ENCODE measurements around the gene TMEM176B. TPM values are rescaled to one million over a fixed set of nuclear protein-coding genes. Genes with fewer than 3 reads are reported as not detected.

TMEM176B gene
- polyA plus RNA-seq, 3 donors = 30.6 to 1,279 (median 415) TPM

DNA sequence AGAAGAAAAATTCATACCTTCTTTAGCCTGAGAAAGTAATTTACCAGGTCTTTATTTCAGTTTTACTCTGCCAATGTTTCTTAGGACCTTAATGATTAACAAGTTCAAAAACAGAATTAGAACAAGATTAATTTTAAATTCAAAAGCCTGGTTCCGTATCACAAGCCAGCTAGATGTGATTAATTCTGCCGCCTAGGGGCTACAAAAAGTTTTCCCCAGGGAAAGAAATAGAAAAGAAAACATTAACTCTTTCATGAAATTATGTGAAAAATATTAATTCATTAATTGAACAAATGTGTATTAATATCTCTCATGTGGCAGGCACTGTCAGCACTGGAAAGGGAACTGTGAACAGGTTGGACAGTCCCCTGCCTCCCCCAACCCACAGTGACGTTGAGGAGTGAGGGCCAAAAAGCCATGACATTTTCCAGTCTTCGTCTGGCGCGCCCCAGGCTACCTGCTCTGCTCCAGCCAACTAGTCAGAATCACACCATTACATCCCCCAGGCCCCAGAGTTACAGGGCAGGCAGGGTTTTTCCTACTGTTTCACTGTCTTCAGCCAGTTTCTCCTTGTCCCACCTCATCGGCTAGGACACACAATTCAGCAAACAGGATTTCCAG is 20.5 kb upstream of the TMEM176B start:
- Mint-ChIP-seq H3K36me3 (no peaks in the 10 kb centered on the region), H3K27ac (no peak overlapping the region), H3K4me3 (no peak overlapping the region), H3K27me3 (ENCODE audit: low read depth in 3 of 3) (peaks cover 7 to 14% (median 12%) of the 10 kb centered on the region in 3 donors), H3K4me1 (no peaks in the 10 kb centered on the region), H3K9me3 (peaks cover 6 to 22% (median 18%) of the 10 kb centered on the region in 7 donors)
- H3K27ac ChIP-seq (ENCODE audit: low read depth in 1 of 2, low read length in 2 of 2) = no peak overlapping the region
- no peak overlapping the region for H3K4me3 ChIP-seq (replicated peaks in 1 of 3; ENCODE audit: low read depth in 2 of 3, low read length in 3 of 3)
- H3K9me3 ChIP-seq (replicated peaks in 1 of 2; ENCODE audit: control insufficient read depth in 1 of 2, insufficient read depth in 1 of 2, low read length in 2 of 2) = peaks cover 3 to 5% of the 10 kb centered on the region in 2 donors
- no peaks in the 10 kb centered on the region for H4K20me1 ChIP-seq (ENCODE audit: insufficient read depth, low read length)
- intact Hi-C loops (cut with micrococcal nuclease) = no loop called here
- no peak for DNase-seq
- no peaks in the 10 kb centered on the region for H3K79me2 ChIP-seq (ENCODE audit: insufficient read depth, low read length)
- 100% methylated on average over 4 of the region's 7 CpGs for WGBS (ENCODE audit: insufficient coverage)
- TF ChIP-seq, protein P1, sequence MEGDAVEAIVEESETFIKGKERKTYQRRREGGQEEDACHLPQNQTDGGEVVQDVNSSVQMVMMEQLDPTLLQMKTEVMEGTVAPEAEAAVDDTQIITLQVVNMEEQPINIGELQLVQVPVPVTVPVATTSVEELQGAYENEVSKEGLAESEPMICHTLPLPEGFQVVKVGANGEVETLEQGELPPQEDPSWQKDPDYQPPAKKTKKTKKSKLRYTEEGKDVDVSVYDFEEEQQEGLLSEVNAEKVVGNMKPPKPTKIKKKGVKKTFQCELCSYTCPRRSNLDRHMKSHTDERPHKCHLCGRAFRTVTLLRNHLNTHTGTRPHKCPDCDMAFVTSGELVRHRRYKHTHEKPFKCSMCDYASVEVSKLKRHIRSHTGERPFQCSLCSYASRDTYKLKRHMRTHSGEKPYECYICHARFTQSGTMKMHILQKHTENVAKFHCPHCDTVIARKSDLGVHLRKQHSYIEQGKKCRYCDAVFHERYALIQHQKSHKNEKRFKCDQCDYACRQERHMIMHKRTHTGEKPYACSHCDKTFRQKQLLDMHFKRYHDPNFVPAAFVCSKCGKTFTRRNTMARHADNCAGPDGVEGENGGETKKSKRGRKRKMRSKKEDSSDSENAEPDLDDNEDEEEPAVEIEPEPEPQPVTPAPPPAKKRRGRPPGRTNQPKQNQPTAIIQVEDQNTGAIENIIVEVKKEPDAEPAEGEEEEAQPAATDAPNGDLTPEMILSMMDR (IDR thresholded peaks at IDR 0.05) = no peak
- no peak overlapping the region for H3K9ac ChIP-seq (ENCODE audit: insufficient read depth, low read length, poor library complexity, severe bottlenecking)
- H2AFZ ChIP-seq (ENCODE audit: insufficient read depth, low read depth, low read length, poor library complexity, severe bottlenecking) = no peak overlapping the region
- H3K36me3 ChIP-seq (replicated peaks in 1 of 2; ENCODE audit: control insufficient read depth in 1 of 2, insufficient read depth in 2 of 2, low read length in 2 of 2) = no peaks in the 10 kb centered on the region
- H3K4me2 ChIP-seq (replicated peaks; ENCODE audit: extremely low read depth, low read length, poor library complexity, severe bottlenecking) = no peak overlapping the region
- H3K4me1 ChIP-seq (ENCODE audit: control insufficient read depth in 1 of 2, insufficient read depth in 2 of 2, low read length in 2 of 2) = no peaks in the 10 kb centered on the region
- peaks cover 0 to 11% of the 10 kb centered on the region in 2 donors for H3K27me3 ChIP-seq (ENCODE audit: control insufficient read depth in 2 of 2, insufficient read depth in 2 of 2, low read length in 2 of 2)

DNA sequence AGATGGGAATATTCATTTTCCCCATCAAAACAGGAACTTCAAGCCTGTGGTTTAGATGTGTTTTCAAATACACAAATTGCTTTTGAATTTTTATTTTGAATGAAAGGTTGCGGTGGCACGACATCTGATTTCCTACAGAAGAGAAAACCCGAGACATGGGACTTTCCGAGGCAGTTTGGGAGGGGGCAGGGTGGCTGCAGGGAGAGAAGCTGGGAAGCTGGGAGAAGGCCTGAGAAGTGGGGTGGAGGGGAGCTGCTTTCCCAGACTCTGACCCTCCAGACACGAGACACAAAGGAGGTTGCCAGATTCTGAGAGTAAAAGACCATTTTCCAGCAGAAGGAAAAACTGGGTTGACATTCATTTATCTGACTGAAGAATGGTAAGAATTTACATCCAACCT is 20.0 kb upstream of the TMEM176B start:
- peaks cover 6 to 7% of the 10 kb centered on the region in 2 donors for H3K9me3 ChIP-seq (replicated peaks in 1 of 2; ENCODE audit: control insufficient read depth in 1 of 2, insufficient read depth in 1 of 2, low read length in 2 of 2)
- no peak for DNase-seq
- TF ChIP-seq, protein P1 (IDR thresholded peaks at IDR 0.05) = no peak
- H3K36me3 Mint-ChIP-seq = no peaks in the 10 kb centered on the region
- H3K27me3 Mint-ChIP-seq (ENCODE audit: low read depth in 3 of 3) = peaks cover 9 to 12% (median 9%) of the 10 kb centered on the region in 3 donors
- no peaks in the 10 kb centered on the region for H3K79me2 ChIP-seq (ENCODE audit: insufficient read depth, low read length)
- no peak overlapping the region for H3K4me2 ChIP-seq (replicated peaks; ENCODE audit: extremely low read depth, low read length, poor library complexity, severe bottlenecking)
- H3K27me3 ChIP-seq (ENCODE audit: control insufficient read depth in 2 of 2, insufficient read depth in 2 of 2, low read length in 2 of 2) = peaks cover 0 to 11% of the 10 kb centered on the region in 2 donors
- H3K9me3 Mint-ChIP-seq = peaks cover 12 to 25% (median 24%) of the 10 kb centered on the region in 7 donors
- no peaks in the 10 kb centered on the region for H3K36me3 ChIP-seq (replicated peaks in 1 of 2; ENCODE audit: control insufficient read depth in 1 of 2, insufficient read depth in 2 of 2, low read length in 2 of 2)
- H4K20me1 ChIP-seq (ENCODE audit: insufficient read depth, low read length) = no peaks in the 10 kb centered on the region
- no peaks in the 10 kb centered on the region for H3K4me1 Mint-ChIP-seq
- intact Hi-C loops (cut with micrococcal nuclease) = no loop called here
- H3K4me1 ChIP-seq (ENCODE audit: control insufficient read depth in 1 of 2, insufficient read depth in 2 of 2, low read length in 2 of 2) = no peaks in the 10 kb centered on the region
- no peak overlapping the region for H3K27ac Mint-ChIP-seq
- 88% methylated on average over 4 of the region's 5 CpGs for WGBS (ENCODE audit: insufficient coverage)
- H3K4me3 ChIP-seq (replicated peaks in 1 of 3; ENCODE audit: low read depth in 2 of 3, low read length in 3 of 3) = no peak overlapping the region
- no peak overlapping the region for H3K27ac ChIP-seq (ENCODE audit: low read depth in 1 of 2, low read length in 2 of 2)
- H2AFZ ChIP-seq (ENCODE audit: insufficient read depth, low read depth, low read length, poor library complexity, severe bottlenecking) = no peak overlapping the region
- no peak overlapping the region for H3K4me3 Mint-ChIP-seq
- H3K9ac ChIP-seq (ENCODE audit: insufficient read depth, low read length, poor library complexity, severe bottlenecking) = no peak overlapping the region

Measured in CD14-positive monocyte (primary cell).